ENCODE data around the gene IER2. TPM values are rescaled to one million over a fixed set of nuclear protein-coding genes. Genes with fewer than 3 reads are reported as not detected.
A peak's percentile ranks its signal among the peaks of the same experiment; 100 is the strongest.

The IER2 gene
- total and polyA plus RNA-seq, 9 of the 15 experiments (the other 6 are each of a cell fraction or from before 2014, with no cell fraction given) = 4.5 to 205 (median 23.7) TPM

GRCh38 chr19:13151605-13152355 is 1.6 kb downstream of the IER2 start (continued):
- TF ChIP-seq BRF2 (IDR thresholded peaks at IDR 0.05; ENCODE audit: borderline replicate concordance, insufficient read depth, insufficient read length) (no peak), ZNF41 (CRISPR knock-in tag; conservative IDR thresholded peaks at IDR 0.05) (no peak), NFRKB (IDR thresholded peaks at IDR 0.05; ENCODE audit: low read depth) (no peak), PTTG1 (tag; IDR thresholded peaks at IDR 0.05; ENCODE audit: low read depth) (no peak), ZNF584 (CRISPR knock-in tag; IDR thresholded peaks at IDR 0.05; ENCODE audit: low read depth) (no peak), SAFB2 (IDR thresholded peaks at IDR 0.05; ENCODE audit: borderline replicate concordance, low read depth, low read length, severe bottlenecking) (no peak), ID3 (CRISPR knock-in tag; IDR thresholded peaks at IDR 0.05) (no peak), ID3 (tag; IDR thresholded peaks at IDR 0.05) (no peak; the same call in 1 of the 2 replicates), ATF6 (CRISPR knock-in tag; IDR thresholded peaks at IDR 0.05) (0 out of 2 replicates have a peak, but pooled peaks have one; percentile 44), ILF3 (IDR thresholded peaks at IDR 0.05; ENCODE audit: borderline replicate concordance) (no peak), SRSF7 (optimal IDR thresholded peaks at IDR 0.05; ENCODE audit: low read depth, low read length) (no peak), ZBTB26 (CRISPR knock-in tag; IDR thresholded peaks at IDR 0.05) (no peak; the same call in 1 of the 2 replicates), SPI1 (IDR thresholded peaks at IDR 0.05; ENCODE audit: borderline replicate concordance, low read depth, low read length) (peak; percentile 82; the same call in 1 of the 2 replicates), USF2 (CRISPR knock-in tag; IDR thresholded peaks at IDR 0.05) (peak; percentile 70), RBFOX2 (IDR thresholded peaks at IDR 0.05; ENCODE audit: low read depth, low read length) (peak; percentile 79), CC2D1A (IDR thresholded peaks at IDR 0.05) (no peak)
- TF ChIP-seq, protein P1, sequence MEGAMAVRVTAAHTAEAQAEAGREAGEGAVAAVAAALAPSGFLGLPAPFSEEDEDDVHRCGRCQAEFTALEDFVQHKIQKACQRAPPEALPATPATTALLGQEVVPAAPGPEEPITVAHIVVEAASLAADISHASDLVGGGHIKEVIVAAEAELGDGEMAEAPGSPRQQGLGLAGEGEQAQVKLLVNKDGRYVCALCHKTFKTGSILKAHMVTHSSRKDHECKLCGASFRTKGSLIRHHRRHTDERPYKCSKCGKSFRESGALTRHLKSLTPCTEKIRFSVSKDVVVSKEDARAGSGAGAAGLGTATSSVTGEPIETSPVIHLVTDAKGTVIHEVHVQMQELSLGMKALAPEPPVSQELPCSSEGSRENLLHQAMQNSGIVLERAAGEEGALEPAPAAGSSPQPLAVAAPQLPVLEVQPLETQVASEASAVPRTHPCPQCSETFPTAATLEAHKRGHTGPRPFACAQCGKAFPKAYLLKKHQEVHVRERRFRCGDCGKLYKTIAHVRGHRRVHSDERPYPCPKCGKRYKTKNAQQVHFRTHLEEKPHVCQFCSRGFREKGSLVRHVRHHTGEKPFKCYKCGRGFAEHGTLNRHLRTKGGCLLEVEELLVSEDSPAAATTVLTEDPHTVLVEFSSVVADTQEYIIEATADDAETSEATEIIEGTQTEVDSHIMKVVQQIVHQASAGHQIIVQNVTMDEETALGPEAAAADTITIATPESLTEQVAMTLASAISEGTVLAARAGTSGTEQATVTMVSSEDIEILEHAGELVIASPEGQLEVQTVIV (CRISPR knock-in tag; IDR thresholded peaks at IDR 0.05; ENCODE audit: borderline replicate concordance) = no peak
